Thyroid gland (tissue), 4 donors: ENCODE results near the gene PDCD7.

Experiments used
- CTCF ChIP-seq, 6 experiments: fragments of 200-600 bp in 3 of 6; fragments of 450-650 bp in 3 of 6; sonication (generic) in 3 of 6; IDR thresholded peaks; one replicate each; pipeline ENCODE4 v1.5.1; 2016 to 2019; ENCODE audit warnings: antibody characterized with exemption in 6 of 6, mild to moderate bottlenecking in 2 of 6, inconsistent platforms in 1 of 6, moderate library complexity in 1 of 6
- POLR2A ChIP-seq, 2 donors: fragments of 450-650 bp; IDR thresholded peaks; one replicate each; pipeline ENCODE4 v1.6.1; 2017; ENCODE audit warnings: antibody characterized with exemption in 2 of 2, mild to moderate bottlenecking in 2 of 2, moderate library complexity in 1 of 2

GRCh38 chr15:65086680-65087111 is 46.9 kb downstream of the PDCD7 start:
- TF ChIP-seq CTCF (IDR thresholded peaks at IDR 0.05) (peak in 1 of 6 experiments; percentile 2), POLR2A (IDR thresholded peaks at IDR 0.05) (no peak)
